Liver (tissue), 3 donors: ENCODE results near the gene FMN2.

Source experiments
- CTCF ChIP-seq: fragments of 150-350 bp; IDR thresholded peaks from 2 replicates; pipeline ENCODE4 v1.5.1; 2017; ENCODE audit warnings: improper control_type of control experiment, low read depth, low read length; ENCODE audit not compliant: missing input control
- SP1 ChIP-seq: IDR thresholded peaks from 2 replicates; pipeline ENCODE4 v1.6.1; 2018; ENCODE audit warnings: antibody characterized with exemption, mild to moderate bottlenecking
- donor health status: healthy.
- donor health status: healthy.

GRCh38 chr1:240235521-240236288 lies 144.0 kb downstream of the FMN2 start:
- TF ChIP-seq CTCF: no peak
- TF ChIP-seq SP1: no peak
